T-helper 2 cell (primary cell): ENCODE measurements around the gene BUD13.

Source experiments
- DNase-seq, 5 experiments: peaks; one replicate each; pipeline versions ENCODE4 v3.0.0 to v3.0.0-alpha.2; 2012 to 2022

BUD13 gene

DNA sequence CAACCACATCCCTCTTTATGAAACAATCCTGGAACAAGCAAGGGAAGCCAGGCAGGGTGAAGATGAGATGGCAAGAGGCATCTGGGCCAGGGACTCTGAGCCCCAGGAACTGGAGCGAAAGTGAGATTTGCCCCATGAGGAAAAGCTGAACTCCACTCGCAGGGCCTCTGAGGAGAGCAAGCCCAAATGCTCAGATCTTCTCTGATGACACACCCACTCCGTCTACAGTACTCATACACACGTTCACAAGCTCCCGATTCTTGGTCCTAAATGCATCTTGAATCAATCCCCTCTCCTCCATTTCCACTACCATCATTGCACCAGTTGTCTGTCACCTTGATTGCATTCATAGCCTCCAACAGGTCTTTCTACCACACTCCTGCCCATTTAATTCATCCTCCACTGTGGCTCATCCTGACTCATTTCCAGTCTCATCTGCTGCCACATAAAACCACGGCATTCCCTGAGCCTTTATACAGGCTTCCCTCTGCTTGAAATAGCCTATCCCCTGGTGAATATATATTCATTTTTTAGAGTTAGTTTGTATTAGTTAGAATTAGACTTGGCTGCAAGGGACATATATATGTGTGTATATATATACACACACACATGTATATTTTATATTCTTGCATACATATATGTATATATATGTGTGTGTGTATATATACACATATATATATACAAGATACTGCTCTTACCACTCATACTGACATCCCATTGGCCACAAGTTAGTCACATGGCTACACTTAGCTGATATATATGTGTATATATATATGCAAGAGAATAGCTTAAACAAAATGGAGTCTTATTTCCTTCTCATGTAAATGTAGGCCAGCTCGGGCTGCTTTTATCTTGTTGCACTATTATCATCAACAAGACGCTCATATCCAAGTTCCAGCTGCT is 20.3 kb upstream of the BUD13 start:
- no peak for DNase-seq

- DNase-seq, result no peak
These were observed 19.5 kb upstream of the BUD13 start for GRCh38 chr11:116792144-116792868.

DNA sequence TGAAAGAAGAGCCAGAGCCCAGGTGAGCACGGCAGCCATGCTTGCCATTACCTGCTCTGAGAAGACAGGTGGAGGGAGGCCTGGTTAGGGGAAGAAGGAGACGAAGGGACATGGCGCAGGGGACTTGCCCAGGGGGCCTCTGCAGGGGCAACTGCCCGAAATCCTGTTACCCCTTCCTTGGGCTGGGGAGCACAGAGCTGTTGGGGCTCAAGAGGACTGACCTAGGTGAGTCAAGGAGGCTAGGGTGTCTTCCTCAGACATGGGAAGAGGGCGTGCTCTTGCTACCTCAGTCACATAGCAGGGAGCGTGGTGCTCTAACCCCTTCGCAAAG is 19.0 kb upstream of the BUD13 start, which contains the start of gene APOA5:
Gene APOA5, minus strand, starts transcription at position 67 of the 331 bp plus-strand sequence. Its CDS starts 19 bp downstream, at position 48.
- DNase-seq, result no peak

- DNase-seq, result peak; percentile 57 to 68 (median 65)
These were observed 18.4 kb upstream of the BUD13 start for GRCh38 chr11:116791002-116791812.

- DNase-seq, result no peak
These were observed 17.6 kb upstream of the BUD13 start for GRCh38 chr11:116790167-116791001.

GRCh38 chr11:116788975-116789374 is 16.2 kb upstream of the BUD13 start:
- no peak for DNase-seq

DNA sequence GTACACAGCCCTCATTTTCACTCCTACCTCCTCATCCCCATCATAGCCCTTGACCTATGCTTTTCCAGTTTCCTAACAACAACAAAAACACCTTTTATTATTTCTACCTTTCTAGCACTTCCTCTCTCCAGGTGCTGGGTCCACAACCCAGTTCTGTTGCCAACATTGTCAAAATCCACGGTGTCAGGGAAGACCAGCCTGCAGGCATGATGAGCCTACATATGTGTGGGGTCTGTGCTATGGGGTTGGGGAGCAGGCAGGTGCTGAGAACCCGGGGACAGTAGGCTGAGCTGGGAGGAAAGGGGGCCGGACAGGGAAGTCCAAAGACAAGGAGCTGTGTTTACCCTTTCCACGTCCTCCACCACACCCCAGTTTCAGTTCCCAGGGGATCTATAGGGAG is 15.7 kb upstream of the BUD13 start:
- DNase-seq, result no peak

- DNase-seq, result peak; percentile 68 to 86 (median 83)
These were observed 15.1 kb upstream of the BUD13 start, which contains the start of gene ZPR1 for GRCh38 chr11:116787786-116788486. TSS of gene ZPR1 (minus strand) at chr11:116788023. CDS start at chr11:116787990, 33 bp downstream.

DNA sequence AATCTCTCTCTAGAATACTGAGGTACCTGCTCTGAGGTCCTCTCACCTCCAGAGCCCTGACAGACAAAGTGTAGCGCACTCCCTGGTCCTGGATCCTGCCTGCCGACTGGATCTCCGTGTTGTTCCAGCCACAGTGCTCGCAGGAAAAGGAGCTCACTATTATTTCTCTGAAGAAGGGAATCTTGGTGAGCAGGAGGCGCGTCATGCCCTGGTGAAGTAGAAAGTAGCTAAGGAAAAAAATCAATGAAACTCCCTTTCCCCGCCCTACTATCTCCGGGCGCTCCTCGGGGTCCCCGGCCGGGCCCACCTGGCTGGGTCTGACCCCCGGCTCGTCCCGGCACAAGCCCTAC is 14.6 kb upstream of the BUD13 start:
- DNase-seq, result no peak

- DNase-seq, result no peak
These were observed 14.2 kb upstream of the BUD13 start for GRCh38 chr11:116786966-116787365.

DNA sequence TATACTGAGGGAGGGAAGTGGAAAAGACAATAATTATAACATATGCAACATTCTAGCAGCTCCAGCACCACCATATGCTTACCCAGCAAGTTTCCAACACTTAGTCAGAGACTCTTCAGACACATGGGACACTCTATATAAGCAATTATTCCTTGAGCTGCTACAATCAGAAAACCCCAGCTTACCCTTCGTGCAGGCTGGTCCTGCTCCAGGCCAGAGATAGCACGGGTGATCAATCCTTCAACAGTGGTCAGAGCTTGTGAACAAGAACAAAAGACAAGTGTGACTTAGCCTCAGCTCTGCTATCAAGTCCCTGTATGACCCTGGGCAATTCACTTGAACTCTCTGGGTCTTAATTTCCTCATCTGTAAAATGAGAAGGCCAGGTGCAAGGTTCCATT is 13.5 kb upstream of the BUD13 start:
- DNase-seq, result no peak

DNA sequence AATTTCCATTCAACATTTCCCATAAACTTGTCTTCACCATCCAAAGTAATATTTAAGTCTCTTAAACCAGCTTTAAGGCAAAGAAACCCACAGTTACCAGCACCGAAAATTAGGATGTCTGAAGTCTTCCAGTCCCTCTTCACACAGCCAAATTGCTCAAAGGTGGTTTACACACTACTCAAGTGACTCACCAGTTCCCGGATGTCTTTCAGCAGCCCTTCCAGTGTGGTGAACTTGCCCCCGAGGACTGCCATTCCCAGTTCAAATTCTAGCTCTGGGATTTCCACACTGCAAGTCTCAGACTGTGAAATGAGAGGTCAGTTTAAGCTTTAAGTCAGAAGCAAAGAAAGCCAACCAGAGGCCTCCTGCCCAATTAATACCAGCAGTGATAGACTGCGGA is 9.9 kb upstream of the BUD13 start:
- DNase-seq, result peak in 1 of 5 experiments; percentile 51

- DNase-seq, result no peak
These were observed 5.8 kb upstream of the BUD13 start for GRCh38 chr11:116778556-116778955.

DNA sequence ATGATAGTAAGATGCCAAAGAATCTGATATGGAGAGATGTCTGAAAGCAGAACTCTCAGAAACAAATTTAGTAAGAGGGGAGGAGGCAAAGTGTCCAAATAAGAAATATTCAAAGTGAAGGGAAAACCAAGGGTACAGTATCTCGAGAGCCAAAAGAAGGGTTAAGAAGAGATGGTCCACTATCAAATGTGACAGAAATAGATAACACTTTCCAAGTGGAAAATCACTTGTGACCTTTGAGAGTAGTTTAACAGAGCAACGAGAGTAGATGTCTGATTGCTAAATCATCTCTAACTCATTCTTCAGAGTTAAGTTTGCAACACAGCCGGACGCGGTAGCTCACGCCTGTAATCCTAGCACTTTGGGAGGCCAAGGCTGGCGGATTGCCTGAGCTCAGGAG is 4.3 kb upstream of the BUD13 start:
- DNase-seq, result no peak

DNA sequence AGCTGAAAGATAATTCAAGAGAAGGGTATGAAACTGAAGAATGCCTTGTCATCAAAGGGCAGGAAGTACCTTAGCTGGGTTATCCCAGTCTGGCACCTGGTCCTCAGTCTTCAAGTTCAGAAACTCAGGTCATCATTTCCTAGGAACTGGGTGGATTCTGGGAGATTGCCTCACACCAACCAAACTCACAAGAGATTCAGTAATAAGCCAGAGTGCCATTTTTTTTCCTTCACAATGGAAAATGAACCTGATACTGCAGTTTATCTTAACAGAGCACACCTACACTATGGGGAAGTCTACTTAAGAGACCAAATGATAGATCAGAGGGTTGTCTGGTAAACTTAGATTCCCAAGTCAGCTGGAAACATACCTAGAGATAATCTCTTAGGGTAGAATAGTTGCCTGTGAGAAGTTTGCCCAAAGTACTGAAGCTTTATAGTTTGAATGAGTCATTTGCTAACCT is 3.8 kb upstream of the BUD13 start:
- no peak for DNase-seq

DNA sequence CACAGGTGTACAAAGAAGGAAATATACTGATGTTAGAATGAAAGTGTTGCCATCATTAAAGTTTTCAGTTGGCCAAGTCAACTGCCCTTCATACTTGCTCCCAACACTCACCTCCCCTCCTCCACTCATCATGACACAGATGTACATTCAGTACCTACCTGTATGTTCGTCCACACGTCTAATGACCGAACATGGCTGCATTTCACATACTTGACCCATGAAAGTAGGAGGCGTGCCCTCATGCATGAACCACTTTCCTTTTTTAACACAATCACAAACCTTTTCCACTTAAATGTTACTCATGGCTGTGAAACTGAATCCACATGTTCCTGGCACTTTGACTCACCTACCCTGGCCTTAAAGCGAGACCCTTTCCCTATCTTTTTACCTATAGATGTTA is 3.2 kb upstream of the BUD13 start:
- DNase-seq, result no peak

DNA sequence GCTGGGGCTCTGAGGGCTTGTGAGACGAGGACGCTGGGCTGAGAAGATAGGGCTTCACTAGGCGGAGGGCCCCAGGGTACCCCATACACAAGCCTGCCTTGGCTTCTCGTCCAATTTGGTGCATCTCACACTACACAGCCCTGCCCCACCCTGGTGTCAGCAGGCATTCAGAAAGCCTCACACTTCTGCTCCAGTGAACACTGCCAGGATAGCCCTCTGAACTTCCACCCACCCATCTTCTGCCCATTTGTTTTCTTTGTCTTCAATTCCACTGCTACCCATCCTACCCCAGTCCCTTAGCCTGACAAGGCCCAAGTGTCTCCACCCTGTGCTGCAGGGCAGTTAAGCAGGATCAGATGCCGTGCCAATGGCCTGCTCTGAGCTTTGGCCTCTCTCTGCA is 1.9 kb upstream of the BUD13 start:
- DNase-seq, result no peak

GRCh38 chr11:116773203-116774097 is 663 bp upstream of the BUD13 start:
- DNase-seq, result peak in 1 of 5 experiments; percentile 62

- DNase-seq, result no peak
These were observed 852 bp downstream of the BUD13 start for GRCh38 chr11:116771935-116772334.

DNA sequence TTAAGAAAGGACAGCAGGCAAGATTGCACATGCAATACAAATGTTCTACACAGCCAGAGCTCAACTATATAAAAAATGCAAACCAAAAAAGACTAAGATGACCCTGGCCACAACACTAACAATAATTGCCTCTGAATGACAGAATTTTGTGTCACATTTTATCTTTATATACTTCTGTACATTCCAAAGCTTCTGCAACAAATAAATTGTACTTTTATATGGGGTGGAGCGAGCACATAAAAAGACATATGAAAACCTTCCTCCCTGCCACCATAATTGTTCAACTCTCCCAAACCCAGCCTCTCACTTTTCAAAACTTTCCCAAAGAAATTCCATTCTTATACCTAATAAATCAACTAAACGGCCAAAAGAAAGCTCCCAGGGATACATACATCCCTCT is 10.7 kb downstream of the BUD13 start:
- DNase-seq, result no peak
